Measurements from ENCODE around the gene ZNF292.
"Not testable (repeated sequence)": the region's sequence is repeated elsewhere in the genome, so short reads cannot be mapped to it uniquely, and the experiment has no call there.

The ZNF292 gene

DNA sequence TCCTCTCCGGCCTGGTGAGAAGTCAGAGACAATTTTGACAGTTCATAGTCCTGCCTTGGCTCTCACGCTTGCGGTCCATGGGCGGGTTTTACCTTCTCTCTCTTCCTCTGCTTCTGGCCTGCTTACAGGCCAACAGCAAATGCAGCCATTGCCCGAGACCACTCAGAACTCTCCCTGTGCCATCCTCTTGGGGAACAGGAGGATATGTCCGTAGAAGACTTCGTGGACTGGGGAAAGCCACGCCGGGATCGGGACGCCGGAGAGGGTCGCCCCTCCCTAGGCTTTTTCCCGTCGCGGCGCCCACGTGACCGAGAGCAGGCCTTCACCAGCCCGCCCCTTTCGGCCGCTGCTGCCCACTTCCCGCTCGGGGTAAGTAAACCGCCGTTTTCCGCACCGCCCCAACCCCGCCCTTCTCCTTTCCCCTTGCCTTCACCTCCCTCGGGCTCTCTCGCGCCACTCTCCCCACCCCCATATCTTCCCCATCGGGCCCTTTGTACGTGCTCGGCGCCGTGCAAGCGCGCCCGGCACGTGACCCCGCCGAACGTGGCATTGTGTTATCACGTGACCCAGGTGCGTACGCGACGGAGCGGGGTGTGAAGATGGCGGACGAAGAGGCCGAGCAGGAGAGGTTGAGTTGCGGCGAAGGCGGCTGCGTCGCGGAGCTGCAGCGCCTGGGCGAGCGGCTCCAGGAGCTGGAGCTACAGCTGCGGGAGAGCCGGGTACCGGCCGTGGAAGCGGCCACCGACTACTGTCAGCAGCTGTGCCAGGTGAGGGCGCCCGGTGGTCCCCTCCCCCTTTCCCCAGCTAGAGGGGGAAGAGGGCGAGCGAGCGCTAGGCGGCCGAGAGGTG, at the start of gene ZNF292:
ZNF292 (plus strand) TSS at position 573 of the 849 bp plus-strand sequence; CDS start at position 600, 27 bp downstream.
- DNase-seq, result peak; percentile 95

DNA sequence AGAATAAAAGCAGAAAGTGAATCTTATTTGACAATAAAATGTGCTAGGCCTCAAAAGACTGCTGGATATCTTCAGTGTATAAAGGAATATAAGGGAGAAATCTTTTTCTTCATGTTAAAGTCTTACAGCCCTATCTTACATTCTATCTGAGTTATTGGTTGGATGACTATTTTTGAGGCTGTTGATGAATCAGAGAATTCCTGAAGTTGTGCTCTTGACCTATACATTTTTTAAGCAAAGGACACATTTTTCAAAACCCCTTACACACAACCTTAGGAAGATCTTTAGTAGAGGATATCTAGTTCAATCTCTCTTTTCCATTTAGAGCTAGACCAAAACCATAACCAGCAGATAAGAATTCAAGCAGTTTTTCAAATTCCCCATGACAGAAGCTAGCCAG, 49.5 kb upstream of the ZNF292 start:
- no peak for DNase-seq

DNA sequence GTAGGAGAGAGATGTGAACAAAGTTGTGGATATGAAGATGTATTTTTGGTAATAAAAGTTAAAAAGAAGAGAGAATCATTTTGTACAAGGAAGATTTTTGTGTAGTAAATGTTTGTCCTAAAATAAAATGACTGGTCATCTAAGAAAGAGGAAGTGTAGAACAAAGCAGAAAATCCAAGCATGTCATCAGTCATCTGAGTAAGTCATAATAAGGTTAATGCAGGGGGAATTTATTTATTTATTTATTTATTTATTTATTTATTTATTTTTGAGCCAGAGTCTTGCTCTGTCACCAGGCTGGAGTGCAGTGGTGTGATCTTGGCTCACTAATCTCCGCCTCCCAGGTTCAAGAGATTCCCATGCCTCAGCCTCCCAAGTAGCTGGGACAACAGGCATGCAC, 44.7 kb upstream of the ZNF292 start:
- DNase-seq, result no peak

DNA sequence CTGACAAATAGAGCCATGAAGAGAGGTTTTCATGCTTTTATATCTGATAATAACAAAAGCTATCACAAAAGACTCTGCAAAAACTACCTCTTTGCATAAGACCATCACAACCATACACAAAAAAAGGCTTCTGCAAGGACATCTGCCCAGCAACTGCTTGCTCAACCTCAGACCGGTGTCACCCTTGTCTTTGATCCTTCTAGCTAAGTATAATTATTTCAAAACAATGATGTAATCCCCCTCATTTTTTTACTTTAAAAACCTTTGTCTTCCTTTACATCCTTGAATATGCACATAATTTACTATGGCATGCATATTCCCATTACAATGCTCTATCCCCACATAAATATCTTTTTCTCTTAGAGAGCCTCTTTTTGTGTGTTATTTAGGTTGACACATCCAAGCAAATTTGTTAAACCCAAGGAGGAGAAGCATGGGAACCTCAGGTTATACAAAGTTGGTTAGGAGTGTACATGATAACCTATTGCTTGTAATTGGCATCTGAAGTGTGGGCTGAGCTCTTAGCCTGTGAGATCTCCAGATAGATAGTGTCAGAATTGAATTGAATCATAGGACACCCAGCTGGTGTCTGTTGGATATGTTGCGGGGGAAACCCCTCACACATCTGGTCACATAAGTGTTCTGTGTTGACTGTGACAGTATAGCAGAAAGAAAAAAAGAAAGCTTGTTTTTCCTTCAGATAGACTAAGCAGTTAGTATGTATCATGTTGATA, 39.8 kb upstream of the ZNF292 start:
- no peak for DNase-seq

DNA sequence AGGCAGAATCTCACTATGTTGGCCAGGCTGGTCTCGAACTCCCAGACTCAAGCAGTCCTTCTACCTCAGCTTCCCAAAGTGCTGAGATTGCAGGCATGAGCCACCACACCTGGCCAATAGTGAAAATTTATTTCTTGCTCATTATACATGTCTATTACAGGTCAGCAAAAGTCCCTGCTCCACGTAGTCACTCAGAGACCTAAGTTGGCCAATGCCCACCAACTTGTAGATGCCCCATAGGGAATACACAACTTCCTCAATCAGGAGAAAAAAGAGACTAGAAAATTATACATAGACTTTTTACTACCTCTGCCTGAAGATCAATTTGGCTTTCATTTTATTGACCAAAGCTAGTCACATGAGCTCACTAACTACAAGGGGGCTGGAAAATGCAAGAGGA, 38.4 kb upstream of the ZNF292 start:
- DNase-seq, result no peak

DNA sequence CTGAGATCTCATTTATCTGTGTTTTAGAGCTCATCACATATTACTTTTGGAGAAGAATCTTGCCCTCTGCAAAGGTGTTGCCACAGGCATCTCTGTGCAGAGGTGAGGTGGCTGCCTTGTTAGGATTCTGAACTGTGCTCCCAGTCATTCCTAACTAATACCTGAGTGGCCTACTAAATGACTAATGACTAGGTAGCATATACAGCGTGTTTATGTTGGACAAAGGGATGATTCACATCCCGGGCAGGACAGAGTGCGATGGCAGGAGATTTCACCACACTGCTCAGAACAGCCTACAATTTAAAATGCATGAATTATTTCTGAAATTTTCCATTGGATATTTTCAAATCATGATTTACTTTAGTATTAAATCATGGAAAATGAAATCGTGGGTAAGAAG, 37.3 kb upstream of the ZNF292 start:
- no peak for DNase-seq

DNA sequence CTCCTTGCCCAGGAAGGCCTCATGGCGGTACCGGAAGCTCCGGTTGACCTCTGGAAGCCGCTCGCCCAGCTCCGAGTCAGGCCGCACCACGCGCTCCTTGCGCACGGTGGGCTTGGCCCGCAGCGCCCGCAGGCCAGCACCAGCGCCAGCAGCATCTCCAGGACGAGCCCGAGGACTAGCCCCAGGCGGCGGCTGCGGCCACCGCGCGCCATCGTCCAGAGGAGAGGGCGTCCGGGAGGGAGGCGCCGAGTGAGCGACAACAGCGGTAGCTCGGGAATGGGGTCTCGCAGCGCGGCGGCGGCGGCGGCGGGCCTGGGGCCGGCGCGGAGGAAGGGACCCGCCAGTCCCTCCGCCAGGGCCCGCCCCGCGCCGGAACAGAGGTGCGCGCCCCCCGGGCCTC, 32.9 kb upstream of the ZNF292 start:
- DNase-seq, result no peak

DNA sequence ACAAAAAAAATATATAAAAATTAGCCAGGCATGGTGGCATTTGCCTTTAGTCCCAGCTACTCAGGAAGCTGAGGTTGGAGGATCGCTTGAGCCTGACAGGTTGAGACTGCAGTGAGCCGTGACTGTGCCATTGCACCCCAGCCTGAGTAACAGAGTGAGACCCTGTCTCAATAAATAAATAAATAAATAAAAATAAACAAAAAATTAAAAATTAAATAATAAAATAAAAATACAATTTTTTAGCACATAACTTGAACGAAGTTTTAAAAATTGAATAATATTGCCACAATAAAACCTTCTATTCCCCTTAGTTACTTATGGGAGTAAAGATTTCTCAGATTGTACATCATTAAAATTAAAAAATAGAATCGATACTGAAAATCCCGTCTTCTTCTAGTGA, 31.3 kb upstream of the ZNF292 start:
- no peak for DNase-seq

DNA sequence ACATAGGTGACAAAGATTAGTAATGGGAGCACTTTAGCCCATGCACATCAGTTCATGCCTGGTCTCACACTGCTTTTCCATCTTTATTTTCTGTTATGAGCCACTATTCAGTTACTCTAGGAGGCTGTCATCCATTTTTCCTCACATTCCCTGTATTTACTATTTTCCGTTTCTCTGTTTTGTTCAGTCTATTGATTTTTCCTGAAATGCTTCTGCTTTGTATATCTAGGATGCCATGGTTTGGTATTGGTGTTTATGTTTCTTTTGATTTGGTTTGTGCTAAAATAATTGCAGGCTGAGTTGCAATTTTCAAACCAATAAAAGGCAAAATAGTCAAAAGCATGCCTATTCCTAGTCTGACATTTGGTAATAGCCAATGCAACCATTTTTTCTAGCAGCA, 28.9 kb upstream of the ZNF292 start:
- no peak for DNase-seq

DNA sequence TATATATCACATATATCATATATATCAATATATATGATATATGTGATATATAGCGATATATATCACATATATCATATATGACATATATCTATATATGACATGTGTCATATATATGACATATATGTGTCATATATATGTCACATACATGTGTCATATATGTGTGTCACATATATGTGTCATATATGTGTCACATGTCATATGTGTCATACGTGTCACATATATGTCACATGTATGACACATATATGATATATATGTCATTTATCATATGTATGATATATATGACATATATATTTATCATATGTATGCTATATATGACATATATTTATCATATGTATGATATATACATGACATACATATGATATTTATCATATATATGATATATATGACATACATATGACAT, 27.6 kb upstream of the ZNF292 start:
- no peak for DNase-seq

DNA sequence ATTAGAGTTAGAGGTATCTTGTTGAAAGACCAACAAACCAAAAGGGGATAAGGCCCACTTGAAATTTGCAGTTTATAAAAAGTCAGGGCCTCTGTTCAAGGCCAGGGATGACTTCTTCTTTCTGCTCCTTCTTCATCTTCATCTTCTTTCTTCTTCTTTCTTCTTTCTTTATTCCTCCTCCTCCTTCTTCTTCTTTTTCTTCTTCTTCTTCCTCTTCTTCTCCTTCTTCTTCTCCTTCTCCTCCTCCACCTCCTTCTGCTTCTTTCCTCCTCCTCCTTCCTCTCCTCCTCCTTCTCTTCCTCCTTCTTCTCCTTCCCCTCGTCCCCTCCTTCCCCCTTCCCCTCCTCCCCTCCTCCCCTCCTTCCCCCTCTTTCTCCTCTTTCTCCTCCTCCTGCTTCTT, 18.4 kb upstream of the ZNF292 start:
- no peak for DNase-seq

DNA sequence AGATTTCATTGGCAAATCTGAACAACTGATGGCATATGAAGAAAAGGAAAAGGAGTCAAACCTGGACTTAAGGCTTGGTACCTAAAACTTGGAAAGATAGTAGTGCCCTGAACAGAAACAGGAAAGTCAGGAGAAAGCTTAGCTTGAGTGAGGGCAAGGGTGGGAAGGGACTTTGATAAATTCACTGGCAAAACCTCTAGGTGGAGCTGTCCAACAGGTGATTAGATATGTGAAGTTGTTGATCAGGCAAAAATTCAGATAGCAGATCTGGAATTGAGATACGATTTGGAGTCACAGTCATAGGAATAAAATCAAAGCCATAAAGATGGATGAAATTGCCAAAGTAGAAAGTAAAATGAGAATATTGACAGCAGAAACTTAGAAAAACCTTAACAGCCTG, 16.1 kb upstream of the ZNF292 start:
- DNase-seq, result peak; percentile 62

DNA sequence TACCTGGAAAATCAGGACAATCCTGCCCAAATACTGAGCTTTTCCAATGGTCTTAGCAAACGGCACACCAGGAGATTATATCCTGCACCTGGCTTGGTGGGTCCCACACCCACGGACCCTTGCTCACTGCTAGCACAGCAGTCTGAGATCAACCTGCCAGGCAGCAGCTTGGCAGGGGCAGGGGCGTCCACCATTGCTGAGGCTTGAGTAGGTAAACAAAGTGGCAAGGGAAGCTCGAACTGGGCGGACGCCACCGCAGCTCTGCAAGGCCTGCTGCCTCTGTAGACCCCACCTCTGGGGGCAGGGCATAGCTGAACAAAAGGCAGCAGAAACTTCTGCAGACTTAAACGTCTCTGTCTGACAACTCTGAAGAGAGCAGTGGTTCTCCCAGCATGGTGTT, 15.4 kb upstream of the ZNF292 start:
- DNase-seq, result not testable (repeated sequence)

DNA sequence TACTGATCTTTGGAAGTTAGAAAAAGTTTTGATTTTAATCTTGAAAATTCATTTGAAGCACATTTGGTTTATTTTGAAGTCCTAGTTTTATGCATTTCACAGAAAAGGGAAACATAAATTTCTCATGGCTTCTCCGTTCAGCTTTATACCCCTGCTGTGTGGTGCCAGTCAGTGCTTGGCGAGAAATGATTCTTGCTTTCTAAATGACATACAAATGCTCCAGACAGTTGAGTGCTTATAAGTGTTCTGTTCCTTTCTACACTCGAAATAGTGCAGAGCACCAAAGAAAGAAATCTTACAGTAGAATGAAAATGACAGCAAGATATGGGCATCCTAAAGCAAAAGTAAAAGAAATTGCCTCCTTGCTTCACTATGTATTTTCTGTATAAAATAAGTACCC, 9.0 kb upstream of the ZNF292 start:
- DNase-seq, result no peak

DNA sequence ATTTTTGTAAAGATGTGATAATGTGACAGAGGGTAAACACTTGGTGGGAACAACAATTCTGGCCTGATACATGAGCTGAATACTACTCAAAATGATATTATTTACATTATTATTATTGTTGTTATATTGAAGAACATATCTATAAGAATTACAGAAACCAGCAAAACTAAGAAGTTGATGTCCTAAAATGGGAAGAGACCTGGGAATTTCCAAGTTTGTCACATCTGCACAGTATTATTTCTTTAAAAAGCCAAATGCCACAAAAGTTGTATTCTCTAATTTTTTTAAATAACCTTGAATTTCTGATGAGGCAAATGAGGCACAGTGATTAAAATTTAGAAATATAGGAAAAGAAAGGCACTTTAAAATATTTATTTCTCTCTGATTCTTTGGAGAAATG, 5.0 kb upstream of the ZNF292 start:
- no peak for DNase-seq

DNA sequence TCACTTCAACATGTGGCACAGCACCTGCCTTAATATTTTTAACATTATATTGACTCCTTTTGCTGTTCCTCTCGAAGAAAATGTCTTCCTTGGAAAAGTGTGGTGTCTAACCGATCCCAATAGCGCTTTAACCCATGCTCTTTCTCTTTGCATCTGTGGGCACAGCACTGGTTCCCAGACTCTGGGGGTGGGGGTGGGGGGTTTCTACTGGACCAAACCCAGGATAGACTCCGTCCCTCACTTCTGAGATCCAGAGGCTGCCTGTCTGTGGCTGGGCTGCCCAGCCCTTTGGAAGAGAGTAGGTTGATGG, 3.9 kb upstream of the ZNF292 start:
- DNase-seq, result no peak

DNA sequence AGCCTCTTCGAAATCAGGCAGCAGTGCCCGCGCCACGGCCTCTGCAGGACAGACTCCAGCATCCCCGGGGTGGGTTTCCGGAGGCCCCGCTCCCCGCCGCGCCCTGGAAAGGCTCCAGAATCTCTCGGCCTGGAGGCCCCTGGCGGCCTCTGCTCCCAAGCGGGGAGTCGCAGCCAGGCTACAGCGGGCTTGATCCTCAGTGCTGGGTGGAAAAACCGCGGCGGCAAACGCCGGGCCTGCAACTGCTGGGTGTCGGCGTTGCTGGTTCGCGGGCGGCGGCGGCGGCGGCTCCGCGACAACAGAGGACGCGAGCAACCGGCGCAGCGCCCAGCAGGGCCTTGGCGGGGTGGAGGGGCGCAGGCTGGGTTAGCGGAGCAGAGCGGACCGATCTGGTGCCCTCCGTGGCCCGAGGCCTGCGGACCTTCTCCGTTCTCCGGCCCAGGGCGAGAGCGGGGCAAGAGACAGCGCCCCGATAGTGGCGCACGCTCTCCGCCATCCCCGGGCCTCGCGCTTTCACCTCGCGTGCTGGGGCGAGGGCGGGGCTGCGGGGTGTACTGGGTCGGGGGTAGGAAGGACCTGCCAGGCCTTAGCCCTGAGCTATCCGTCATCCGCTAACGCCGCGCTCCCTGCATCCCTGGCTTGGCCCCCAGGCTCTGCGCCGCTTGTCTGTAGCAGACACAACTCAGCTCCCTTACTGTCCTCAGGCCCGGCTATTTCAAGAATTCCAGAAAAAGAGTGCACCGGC, 3.4 kb upstream of the ZNF292 start:
- peak; percentile 81 for DNase-seq

DNA sequence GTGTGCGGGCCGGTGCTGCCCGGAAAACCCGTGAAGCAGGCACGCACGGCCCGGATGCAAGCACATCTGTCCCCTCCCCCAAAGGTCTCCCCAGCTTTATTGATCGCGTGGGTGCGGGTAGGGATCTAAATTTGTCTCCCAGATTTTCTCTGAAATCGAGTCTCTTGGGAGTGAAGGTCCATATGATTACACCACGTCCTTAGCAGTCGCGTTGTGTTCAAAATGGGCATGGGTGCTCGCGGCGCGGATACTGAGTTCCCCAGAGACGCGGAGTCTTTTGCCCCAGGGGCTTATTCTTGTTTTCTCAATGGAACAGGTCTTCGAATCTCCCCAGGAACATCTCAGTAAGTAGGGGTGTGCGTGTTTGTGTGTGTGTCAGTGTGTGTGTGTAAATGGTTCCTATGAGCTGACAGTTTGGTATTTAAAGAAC, 2.8 kb upstream of the ZNF292 start:
- DNase-seq, result no peak

DNA sequence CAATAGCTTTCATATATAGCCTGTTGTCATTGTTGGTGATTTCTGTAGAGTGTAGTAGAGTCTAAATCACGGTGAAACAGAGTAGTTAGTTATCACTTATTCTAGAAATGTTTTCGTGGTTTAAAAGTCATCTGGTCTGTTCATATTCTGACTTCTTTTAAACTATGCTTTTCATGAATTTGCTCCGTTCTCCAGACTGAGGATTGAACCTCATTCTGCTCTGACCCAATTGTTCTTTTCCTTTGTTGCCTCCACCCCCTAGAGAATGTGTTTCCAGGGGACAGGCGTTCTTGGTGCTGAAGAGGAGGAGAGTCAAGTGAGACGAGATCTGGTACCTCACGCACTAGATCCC, 748 bp upstream of the ZNF292 start:
- no peak for DNase-seq

DNA sequence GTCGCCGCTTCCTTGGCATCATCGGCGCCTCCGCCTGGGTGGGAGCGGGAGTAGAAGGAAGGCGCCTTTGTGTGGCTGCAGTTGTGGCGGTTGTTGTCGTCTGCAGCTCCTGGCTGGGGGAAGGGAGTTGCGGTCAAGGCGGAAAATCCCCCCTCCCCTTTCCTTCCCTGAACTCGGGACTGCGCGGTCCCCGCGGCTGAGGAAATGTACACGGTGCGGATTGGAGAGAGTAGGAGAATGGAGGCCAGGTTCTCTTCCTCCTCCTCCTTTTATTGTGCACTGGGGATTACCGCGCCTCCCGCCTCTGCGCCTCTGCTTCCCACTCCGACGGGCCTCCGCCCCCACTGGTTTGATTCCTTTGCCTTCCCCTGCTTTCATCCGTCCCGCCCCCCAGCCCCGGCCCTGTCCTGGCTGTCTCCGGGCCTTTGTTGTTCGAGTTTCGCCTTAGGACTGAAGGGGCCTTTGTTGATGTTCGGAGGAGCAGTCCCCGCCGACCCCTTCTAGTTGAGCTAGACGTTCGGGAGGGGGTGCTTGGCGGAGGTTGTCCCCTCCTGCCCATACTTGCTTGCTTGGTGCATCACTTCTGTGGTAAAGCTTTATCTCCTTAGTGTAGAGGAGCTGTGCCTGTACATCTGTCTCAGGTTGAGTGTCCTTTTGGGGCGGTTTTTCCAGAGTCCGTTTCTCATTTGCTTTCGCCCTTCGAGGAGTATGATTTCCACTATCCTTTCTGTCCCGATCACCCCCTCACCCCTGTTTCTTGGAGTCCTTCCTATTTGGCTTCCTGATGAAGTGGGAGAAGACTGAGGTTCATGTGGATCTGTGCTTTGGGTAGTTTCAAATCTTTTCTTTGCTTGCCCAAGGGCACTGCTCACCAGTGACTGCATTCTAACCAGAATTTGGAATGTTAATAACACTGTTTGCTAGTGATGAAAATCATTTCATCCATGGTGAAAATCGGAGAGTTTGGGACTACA, 764 bp downstream of the ZNF292 start:
- peak; percentile 57 for DNase-seq

DNA sequence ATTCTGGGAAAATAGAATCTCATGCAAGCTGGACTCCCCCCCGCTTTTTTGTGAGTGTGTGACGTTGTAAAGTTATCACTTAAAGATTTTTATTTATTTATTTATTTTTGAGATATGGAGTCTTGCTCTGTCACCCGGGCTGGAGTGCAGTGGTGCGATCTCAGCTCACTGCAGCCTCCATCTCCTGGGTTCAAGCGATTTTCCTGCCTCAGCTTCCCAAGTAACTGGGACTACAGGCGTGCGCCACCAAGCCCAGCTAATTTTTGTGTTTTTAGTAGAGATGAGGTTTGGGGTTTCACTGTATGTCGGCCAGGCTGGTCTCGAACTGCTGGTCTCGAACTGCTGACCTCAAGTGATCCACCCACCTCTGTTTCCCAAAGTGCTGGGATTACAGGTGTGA, 2.2 kb downstream of the ZNF292 start:
- DNase-seq, result not testable (repeated sequence)

DNA sequence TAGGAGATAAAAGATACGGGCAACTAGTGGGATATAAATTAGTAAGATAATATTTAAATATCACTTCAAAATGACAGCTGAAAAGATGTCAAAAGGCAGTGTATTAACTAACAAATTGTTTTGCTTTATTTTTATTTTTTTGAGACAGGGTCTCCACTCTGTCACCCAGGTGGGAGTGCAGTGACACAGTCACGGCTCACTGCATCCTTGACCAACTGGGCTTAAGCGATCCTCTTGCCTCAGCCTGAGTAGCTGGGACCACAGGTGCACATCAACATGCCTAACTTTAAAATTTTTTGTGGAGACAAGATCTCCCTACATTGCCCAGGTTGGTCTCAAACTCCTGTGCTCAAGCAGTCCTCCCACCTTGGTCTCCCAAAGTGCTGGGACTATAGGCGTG, 5.9 kb downstream of the ZNF292 start:
- DNase-seq, result no peak

DNA sequence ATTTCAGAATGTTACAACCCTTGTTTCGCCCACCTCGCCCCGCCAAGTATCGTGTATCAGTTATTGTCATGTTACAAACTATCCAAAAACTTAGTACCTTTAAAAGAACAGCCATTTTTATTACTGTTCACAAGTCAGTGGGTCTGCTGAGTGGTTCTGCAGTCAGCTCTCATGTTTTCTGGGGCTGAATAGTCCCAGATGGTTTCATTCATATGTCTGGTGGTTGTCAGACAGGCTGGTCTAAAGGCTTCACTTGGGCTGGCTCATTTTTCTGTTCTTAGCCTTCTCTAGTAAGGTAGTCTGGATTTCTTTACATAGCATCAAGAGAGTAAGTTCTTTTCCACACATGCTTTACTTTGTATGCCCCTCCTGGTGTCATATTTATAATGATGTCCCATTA, 8.6 kb downstream of the ZNF292 start:
- no peak for DNase-seq
